AG09309 (cell line): ENCODE results near the gene ATG10.
"Not testable (repeated sequence)": the region's sequence is repeated elsewhere in the genome, so short reads cannot be mapped to it uniquely, and the experiment has no call there.

Experiments
- DNase-seq: peaks from one replicate; pipeline ENCODE4 v3.0.0-alpha.2; 2010; ENCODE audit warnings: low read depth
- H3K4me3 ChIP-seq: 2 replicates; pipeline ENCODE4 v1.5.1; 2011; ENCODE audit warnings: mild to moderate bottlenecking, low read depth, low read length, moderate library complexity; ENCODE audit not compliant: control insufficient read depth
- TF ChIP-seq, protein P1 (sequence below): IDR thresholded peaks from 2 replicates; pipeline ENCODE4 v1.5.1; 2011; ENCODE audit warnings: mild to moderate bottlenecking, low read depth, low read length, inconsistent platforms; ENCODE audit not compliant: insufficient read depth, control insufficient read depth; ENCODE audit errors: missing control alignments

ATG10 gene

GRCh38 chr5:82272571-82273356 is 300.9 kb downstream of the ATG10 start:
- not testable (repeated sequence) for DNase-seq, H3K4me3 ChIP-seq

DNA sequence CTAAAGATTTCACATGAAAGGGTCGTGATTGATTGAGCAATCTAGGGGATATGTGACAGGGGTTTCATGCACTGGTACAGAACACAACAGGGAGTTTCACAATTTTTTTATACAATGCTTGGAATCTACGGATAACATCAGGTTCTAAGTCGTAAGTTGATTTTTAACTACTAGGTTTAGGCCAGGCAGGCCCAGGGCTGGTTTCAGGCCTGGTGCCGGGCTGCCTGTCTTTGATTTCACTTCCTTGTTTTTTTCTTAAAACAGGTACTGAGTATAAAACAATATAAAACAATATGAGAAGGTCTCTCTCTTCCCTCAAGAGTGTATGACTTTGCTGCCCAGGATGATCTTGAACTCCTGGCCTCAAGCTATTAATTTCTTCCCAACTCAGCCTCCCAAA is 301.6 kb downstream of the ATG10 start:
- not testable (repeated sequence) for H3K4me3 ChIP-seq, DNase-seq

- no peak for DNase-seq
- no peak overlapping the region for H3K4me3 ChIP-seq
- TF ChIP-seq, protein P1, sequence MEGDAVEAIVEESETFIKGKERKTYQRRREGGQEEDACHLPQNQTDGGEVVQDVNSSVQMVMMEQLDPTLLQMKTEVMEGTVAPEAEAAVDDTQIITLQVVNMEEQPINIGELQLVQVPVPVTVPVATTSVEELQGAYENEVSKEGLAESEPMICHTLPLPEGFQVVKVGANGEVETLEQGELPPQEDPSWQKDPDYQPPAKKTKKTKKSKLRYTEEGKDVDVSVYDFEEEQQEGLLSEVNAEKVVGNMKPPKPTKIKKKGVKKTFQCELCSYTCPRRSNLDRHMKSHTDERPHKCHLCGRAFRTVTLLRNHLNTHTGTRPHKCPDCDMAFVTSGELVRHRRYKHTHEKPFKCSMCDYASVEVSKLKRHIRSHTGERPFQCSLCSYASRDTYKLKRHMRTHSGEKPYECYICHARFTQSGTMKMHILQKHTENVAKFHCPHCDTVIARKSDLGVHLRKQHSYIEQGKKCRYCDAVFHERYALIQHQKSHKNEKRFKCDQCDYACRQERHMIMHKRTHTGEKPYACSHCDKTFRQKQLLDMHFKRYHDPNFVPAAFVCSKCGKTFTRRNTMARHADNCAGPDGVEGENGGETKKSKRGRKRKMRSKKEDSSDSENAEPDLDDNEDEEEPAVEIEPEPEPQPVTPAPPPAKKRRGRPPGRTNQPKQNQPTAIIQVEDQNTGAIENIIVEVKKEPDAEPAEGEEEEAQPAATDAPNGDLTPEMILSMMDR: no peak
Observed at GRCh38 chr5:82274343-82275211, 302.8 kb downstream of the ATG10 start.

DNA sequence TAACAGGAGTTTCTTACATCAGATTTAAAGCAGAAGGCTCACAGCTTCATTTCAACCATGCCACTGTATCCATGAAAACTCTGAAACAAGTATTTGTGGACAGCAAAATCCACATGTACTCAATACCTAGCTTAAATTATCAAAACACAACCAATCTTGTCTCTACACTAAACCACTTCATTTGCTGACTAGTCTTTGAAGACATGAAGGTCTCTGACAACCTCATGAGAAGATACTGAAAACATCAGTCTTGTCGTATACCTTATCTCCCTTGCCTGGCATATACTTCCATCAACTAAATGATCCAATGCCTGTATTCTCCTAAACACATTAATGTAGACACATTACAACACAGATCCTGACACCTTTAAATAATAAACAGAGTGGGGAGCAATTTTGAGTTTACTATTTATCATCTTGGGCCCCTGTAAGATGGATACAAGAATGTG is 303.4 kb downstream of the ATG10 start:
- TF ChIP-seq, protein P1: no peak
- DNase-seq: no peak
- no peak overlapping the region for H3K4me3 ChIP-seq

DNA sequence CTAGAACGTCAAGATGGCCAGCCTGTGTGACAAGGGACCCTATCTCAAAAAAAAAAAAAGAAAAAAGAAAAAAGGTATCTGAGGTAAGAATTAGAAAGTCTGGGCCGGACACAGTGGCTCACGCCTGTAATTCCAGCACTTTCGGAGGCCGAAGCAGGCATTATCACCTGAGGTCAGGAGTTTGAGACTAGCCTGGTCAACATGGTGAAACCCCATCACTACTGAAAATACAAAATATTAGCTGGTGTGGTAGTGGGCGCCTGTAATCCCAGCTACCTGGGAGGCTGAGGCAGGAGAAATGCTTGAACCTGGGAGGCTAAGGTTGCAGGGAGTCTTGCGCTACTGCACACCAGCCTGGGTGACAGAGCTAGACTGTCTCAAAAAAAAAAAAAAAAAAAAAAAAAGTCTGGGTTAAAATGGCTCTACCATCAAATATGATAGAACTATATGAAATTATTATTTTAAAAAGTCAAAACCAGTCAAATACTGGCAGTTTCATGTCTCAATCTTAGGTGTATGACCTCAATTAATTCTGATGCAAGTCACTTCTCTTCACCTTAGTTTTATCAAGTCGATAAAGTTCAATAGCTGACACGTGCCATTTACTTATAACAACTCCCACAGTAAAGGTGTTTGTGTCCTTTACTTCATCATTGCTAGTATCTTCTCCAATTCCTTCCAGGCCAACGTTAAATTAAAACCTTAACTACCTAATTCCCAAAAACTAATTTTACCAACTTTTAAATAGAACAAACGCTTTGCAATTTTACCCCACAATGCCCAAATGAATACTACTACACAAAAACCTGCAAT is 305.2 kb downstream of the ATG10 start:
- DNase-seq: no peak
- TF ChIP-seq, protein P1: no peak
- H3K4me3 ChIP-seq: peak overlapping the region; percentile 64

- H3K4me3 ChIP-seq: peak overlapping the region; percentile 64
- DNase-seq: no peak
- TF ChIP-seq, protein P1: no peak
Observed at GRCh38 chr5:82277613-82277986, 305.8 kb downstream of the ATG10 start.

- TF ChIP-seq, protein P1: no peak
- H3K4me3 ChIP-seq: peak within 1 kb of the TSS; percentile 64
- peak; percentile 55 for DNase-seq
Observed at GRCh38 chr5:82277987-82278710, 306.3 kb downstream of the ATG10 start, which contains the start of gene RPS23. Gene RPS23, minus strand, starts transcription at chr5:82278354. Its CDS starts 31 bp downstream, at chr5:82278323.
